Lower leg skin (tissue), 3 donors: ENCODE data around the gene SEPTIN14.
"Not testable (repeated sequence)": the region's sequence is repeated elsewhere in the genome, so short reads cannot be mapped to it uniquely, and the experiment has no call there.

Source experiments
- POLR2A ChIP-seq, 2 donors: fragments of 450-650 bp; IDR thresholded peaks; one replicate each; pipeline ENCODE4 v1.6.1; 2016 to 2017; ENCODE audit warnings: antibody characterized with exemption in 2 of 2, mild to moderate bottlenecking in 1 of 2, moderate library complexity in 1 of 2
- TF ChIP-seq, protein P1 (sequence below), 3 donors: fragments of 450-650 bp; IDR thresholded peaks; one replicate each; pipeline ENCODE4 v1.5.1; 2016; ENCODE audit warnings: antibody characterized with exemption in 3 of 3, mild to moderate bottlenecking in 3 of 3, moderate library complexity in 2 of 3

DNA sequence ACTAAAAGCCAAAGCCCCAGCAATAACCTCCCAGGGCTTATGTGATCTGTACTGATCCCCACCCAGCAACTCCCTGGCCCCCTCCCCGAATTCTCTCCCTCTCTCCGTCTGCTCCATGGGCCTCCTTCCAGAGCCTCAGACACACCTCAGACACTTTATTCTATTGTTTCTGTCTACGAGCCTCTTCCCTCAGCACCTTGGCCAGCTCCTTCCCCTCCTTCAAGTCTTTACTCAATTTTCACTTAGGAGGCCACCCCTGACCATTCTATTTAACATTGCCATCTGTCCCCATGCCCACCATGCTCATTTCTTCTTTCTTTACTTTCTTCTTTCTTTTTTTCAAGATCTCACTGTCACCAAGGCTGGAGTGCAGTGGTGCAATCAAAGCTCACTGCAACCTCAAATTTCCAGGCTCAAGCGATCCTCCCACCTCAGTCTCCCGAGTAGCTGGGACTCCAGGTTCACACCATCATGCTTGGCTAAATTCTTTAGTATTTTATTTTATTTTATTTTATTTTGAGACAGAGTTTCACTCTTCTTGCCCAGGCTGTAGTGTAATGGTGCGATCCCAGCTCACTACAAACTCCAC lies 109.2 kb downstream of the SEPTIN14 start:
- TF ChIP-seq, protein P1, sequence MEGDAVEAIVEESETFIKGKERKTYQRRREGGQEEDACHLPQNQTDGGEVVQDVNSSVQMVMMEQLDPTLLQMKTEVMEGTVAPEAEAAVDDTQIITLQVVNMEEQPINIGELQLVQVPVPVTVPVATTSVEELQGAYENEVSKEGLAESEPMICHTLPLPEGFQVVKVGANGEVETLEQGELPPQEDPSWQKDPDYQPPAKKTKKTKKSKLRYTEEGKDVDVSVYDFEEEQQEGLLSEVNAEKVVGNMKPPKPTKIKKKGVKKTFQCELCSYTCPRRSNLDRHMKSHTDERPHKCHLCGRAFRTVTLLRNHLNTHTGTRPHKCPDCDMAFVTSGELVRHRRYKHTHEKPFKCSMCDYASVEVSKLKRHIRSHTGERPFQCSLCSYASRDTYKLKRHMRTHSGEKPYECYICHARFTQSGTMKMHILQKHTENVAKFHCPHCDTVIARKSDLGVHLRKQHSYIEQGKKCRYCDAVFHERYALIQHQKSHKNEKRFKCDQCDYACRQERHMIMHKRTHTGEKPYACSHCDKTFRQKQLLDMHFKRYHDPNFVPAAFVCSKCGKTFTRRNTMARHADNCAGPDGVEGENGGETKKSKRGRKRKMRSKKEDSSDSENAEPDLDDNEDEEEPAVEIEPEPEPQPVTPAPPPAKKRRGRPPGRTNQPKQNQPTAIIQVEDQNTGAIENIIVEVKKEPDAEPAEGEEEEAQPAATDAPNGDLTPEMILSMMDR (IDR thresholded peaks at IDR 0.05), result not testable (repeated sequence)
- TF ChIP-seq POLR2A (IDR thresholded peaks at IDR 0.05), result not testable (repeated sequence)
